ENCODE results near the gene TENT5D.
"Not testable (repeated sequence)": the region's sequence is repeated elsewhere in the genome, so short reads cannot be mapped to it uniquely, and the experiment has no call there.

The TENT5D gene

DNA sequence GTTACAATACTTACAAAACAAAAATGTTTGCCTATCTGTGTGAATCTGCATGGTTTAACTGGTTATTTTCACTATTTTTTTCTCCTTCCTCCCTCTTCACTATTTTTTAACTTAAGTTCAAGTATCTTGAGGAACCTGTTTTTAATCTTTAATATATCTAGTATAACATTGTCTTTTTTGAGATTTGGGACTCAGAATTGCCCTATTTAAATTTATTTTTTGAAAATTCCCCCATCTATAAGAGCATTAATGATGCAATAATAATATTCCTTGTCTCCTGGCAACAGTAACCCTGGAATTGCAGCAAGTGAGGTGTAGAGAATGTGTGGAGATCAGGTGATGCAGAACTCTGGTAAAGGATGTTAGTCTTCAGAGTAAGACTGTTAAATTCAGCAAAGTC lies at the start of gene TENT5D:
Gene TENT5D, plus strand, starts transcription at position 301 of the 400 bp plus-strand sequence. CDS start 22,093 bp downstream, outside the sequence.
- DNase-seq (ENCODE audit: low read depth) = no peak

DNA sequence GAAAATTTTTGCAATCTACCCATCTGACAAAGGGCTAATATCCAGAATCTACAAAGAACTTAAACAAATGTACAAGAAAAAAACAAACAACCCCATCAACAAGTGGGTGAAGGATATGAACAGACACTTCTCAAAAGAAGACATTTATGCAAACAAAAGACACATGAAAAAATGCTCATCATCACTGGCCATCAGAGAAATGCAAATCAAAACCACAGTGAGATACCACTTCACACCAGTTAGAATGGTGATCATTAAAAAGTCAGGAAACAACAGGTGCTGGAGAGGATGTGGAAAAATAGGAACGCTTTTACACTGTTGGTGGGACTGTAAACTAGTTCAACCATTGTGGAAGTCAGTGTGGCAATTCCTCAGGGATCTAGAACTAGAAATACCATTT lies 34.6 kb upstream of the TENT5D start:
- not testable (repeated sequence) for DNase-seq (ENCODE audit: low read depth)

DNA sequence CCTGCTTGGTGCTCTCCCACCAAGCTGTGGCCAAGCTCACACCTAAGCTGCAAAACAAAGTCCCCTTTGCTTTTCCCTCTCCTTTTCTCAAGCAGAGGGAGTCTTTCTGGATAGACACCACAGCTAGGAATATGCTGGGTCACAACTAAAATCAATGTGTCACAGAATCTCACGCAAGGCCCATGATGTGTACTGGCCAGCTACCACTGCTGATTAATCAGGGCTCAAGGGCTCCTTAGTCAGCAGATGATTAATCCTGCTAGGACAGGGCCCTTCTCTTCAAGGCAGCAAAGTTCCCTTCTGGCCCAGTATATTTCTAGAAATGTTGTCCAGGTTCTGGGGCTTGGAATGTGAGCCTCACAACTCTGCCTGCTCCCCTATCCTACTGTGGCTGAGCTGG lies 32.0 kb upstream of the TENT5D start:
- no peak for DNase-seq (ENCODE audit: low read depth)

DNA sequence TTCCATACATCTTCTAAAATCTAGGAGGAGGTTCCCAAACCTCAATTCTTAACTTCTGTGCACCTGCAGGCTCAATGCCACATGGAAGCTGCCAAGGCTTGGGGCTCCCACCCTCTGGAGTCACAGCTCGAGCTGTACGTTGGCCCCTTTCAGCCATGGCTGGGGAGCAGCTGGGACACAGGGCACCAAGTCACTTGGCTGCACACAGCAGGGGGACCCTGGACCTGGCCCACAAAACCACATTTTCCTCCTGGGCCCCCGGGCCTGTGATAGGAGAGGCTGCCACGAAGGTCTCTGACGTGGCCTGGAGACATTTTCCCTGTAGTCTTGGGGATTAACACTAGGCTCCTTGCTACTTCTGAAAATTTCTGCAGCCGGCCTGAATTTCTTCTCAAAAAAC lies 8.2 kb upstream of the TENT5D start:
- no peak for DNase-seq (ENCODE audit: low read depth)

DNA sequence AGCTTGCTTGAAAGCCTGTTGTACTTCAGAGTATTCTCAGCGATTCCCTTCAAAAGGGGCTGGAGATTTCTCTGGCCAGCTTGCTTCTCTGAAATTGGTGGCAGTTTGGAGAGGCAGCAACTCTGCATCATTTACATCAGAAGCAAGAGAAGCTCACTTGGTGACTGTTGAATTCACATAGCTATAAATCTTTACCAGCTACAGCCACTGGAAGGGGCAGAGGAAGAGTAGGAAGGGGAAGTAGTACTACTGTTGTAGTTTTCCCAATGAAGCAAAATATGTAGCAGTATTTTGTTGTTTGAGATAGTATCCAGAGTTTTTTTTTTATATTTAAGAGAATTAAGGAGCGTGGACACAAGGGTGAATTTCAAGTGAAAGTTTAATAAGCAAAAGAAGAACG lies 2.8 kb downstream of the TENT5D start:
- no peak for DNase-seq (ENCODE audit: low read depth)

DNA sequence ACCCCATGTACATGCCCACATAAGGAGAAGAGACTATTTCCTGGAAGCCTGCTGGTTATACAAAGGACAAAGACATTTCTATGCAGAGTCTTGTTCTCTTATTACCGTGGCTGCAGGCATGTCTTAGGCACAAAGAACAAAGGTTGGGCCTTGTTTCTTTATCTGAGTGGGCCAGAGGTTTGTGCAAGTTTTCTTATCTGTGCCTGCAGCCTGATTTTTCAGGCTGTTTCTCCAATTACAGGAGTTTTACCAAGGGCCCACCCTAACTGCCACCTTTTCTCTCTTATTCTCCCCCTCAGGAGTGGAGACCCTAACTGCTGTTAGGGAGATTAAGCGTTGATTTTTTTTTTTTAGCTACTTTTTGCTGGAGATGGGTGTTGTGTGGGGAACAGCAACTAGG lies 3.5 kb downstream of the TENT5D start:
- DNase-seq (ENCODE audit: low read depth) = no peak

DNA sequence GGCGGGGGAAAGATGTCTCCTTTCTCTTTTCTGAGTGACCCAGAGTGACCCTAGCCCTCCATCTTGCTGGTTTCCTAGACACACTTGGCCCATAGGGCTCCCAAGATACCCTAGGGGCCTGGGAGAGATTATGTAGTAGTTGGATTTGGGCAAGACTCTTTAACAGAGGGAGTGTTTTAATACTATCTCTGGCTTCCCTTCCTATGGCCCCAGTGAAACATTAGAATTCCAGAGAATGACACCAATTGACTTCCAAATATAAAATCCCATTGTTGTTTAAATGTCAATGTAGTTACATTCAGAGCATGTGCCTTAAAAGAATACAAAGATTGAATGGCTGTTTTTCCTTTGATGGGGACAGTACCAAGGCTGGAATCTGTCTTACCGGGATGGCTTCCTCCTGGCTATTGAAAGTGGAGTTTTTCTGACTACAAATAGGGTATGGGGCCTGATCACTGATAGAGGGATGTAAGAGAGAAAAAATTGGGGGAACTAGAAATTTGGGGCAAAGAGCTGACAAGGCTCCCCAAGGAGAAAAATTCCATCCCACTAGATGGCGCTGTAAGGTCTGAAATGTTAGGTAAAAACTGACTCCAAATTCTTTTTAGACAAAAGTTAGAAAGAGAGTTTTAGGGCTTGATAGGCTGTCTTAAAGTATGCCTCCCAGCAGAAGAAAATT lies 10.7 kb downstream of the TENT5D start:
- no peak for DNase-seq (ENCODE audit: low read depth)

DNA sequence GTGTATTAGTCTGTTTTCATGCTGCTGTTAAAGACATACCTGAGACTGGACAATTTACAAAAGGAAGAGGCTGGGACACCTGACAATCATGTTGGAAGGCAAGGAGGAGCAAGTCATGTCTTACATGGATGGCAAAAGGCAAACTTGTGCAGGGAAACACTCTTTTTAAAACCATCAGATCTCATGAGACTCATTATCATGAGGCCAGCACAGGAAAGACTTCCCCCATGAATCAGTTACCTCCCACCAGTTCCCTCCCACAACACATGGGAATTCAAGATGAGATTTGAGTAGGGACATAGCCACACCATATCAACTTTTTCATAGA lies 11.2 kb downstream of the TENT5D start:
- no peak for DNase-seq (ENCODE audit: low read depth)

DNA sequence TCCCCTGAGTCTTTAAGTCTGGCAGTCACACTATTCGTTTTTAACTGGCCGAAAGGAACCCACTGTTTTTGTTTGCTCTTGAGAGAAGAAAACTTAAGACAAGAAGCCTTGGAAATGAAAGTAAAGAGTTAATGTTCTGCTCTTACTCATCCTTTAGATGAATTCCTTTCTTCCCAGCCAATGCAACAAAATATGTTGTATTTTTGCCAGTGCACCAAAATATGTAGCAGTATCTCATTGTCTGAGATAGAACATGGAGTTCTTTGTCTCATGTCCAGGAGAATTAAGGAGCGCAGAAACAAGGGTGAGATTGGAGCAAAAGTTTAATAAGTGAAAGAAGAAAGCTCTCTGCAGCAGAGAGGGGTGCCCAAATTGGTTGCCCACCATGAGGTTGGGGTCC lies 12.2 kb downstream of the TENT5D start:
- DNase-seq (ENCODE audit: low read depth) = no peak

DNA sequence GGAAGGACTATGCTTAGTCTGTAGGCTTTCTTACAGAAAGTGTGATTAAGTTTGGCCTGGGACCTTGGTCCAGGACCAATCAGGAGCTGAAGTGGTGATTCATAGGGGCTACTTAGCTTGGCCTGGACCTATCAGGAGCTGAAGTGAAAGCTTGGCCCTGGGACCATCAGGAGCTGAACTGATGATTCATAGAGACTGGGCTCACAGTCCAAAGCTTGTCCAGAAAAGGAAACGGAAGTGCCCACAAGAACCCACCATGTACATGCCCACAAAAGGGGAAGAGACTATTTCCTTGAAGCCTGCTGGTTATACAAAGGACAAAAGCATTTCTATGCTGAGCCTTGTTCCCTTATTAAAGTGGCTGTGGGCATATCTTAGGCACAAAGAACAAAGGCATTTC lies 12.6 kb downstream of the TENT5D start:
- DNase-seq (ENCODE audit: low read depth) = no peak

DNA sequence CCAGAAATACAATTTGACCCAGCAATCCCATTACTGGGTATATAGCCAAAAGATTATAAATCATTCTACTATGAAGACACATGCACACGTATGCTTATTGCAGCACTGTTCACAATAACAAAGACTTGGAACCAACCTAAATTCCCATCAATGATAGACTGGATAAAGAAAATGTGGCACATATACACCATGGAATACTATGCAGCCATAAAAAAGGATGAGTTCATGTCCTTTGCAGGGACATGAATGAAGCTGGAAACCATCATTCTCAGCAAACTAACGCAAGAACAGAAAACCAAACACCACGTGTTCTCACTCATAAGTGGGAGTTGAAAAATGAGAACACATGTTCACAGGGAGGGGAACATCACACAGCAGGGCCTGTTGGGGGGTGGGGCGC lies 47.9 kb downstream of the TENT5D start:
- DNase-seq (ENCODE audit: low read depth) = not testable (repeated sequence)

DNA sequence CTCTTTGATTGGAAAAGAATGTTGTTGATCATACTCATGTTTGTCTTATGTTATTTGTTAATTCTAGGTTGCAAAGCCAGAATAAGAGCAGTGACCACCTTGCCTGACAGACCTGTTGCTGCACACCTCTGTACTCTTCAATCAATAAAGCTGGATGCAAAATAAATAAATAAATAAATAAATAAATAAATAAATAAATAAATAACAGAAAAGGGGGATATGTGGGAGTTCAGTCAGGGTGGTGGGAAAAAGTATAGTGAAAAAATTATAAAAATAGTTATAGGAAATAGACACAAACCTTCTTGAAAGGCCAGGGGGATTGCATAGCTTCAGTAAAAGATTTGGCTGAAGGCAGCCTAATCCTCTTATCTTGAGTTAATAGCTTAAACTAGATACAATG lies 51.3 kb downstream of the TENT5D start:
- DNase-seq (ENCODE audit: low read depth) = no peak

DNA sequence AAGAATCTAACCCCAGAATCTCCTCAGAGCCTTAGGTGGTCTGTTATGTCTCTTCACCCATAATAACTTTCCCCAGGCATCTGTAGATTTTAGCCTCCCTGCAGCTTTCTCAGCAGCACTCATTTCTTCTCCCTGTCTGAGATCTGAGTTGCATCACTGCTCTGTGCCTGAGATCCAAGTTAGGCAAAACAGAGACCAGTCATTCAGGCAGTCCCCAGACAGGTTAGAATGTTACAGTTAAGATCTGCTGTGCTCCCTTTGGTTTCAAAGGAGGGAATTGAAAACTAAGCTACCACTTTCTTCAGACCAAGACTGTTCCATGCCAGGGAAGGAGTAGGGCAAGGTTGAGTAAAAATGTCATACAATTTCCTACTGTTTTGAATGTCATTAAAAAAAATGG lies 65.3 kb downstream of the TENT5D start:
- DNase-seq (ENCODE audit: low read depth) = no peak

DNA sequence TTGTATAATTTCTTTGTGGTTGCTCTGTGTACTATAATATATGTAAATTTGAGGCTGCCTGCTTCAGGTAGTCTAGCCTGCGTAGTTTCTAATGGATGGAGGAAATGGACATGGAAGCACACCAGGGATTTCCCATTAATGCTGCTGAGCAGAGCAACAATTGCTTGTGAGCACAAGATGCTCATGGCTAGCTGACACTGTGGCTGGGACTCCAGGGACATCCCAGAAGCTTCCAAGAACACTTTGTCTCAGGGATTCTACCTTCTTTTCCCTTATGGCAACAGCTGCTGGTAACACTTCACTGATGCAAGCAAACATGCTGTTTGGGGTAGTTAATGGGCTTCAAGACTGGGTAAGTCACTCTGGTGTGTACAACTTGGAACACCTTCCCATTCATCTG lies 66.1 kb downstream of the TENT5D start:
- DNase-seq (ENCODE audit: low read depth) = no peak

DNA sequence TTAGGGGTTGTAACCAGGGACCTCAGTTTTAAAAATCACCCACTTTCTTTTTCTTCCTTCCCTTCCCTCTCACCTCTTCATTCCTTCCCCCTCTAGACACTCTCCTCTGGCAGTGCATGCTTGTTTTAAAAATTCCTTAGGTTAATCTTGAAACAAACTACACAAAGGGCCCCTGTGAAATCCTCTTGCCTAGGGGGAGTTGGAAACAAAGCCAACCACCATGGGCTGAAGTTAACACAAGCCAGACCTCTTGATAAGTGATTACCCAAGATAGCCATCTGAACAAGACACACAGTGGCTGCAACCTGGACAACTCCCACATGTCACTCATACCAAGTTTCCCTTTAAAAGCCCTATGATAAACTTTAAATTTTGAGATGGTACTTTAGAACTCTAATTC lies 68.9 kb downstream of the TENT5D start:
- DNase-seq (ENCODE audit: low read depth) = no peak

Measured in GM04503 (cell line).